SU-DHL-6 (cell line): ENCODE measurements around the gene NCAM2.

Source experiments
- H2AFZ ChIP-seq: fragments of 200-600 bp; sonication (generic); 2 replicates; pipeline ENCODE4 v1.6.1; 2014; ENCODE audit warnings: low read depth, mild to moderate bottlenecking, moderate library complexity, mixed read lengths, antibody characterized with exemption, low read length; ENCODE audit not compliant: severe bottlenecking
- H3F3A ChIP-seq: fragments of 200-600 bp; shearing (Covaris generic); 2 replicates; pipeline ENCODE4 v1.6.0; 2016; ENCODE audit warnings: antibody characterized with exemption, mild to moderate bottlenecking; ENCODE audit not compliant: insufficient read depth
- H3K27ac ChIP-seq: fragments of 200-600 bp; sonication (generic); 2 replicates; pipeline ENCODE4 v1.5.1; 2016; ENCODE audit warnings: low read depth, mild to moderate bottlenecking, low read length, moderate library complexity, mixed read lengths
- H3K27me3 ChIP-seq: fragments of 200-600 bp; sonication (generic), shearing (Covaris generic); 2 replicates; pipeline ENCODE4 v1.6.0; 2014; ENCODE audit warnings: mild to moderate bottlenecking, low read length
- H3K36me3 ChIP-seq: fragments of 200-600 bp; sonication (generic); 2 replicates; pipeline ENCODE4 v1.6.1; 2014; ENCODE audit warnings: mild to moderate bottlenecking, low read length, mixed read lengths
- H3K4me2 ChIP-seq: fragments of 300-600, 200-600 bp; shearing (Covaris generic), sonication (generic); 2 replicates; pipeline ENCODE4 v1.6.0; 2014; ENCODE audit warnings: low read length, low read depth, mild to moderate bottlenecking; ENCODE audit not compliant: poor library complexity, severe bottlenecking
- H3K4me3 ChIP-seq: fragments of 200-600 bp; sonication (generic); 2 replicates; pipeline ENCODE4 v1.5.1; 2014; ENCODE audit warnings: antibody characterized with exemption, low read length, mild to moderate bottlenecking, mixed read lengths; ENCODE audit not compliant: insufficient read depth, poor library complexity, severe bottlenecking
- H3K79me2 ChIP-seq: fragments of 200-600 bp; sonication (generic); 2 replicates; pipeline ENCODE4 v1.6.1; 2014; ENCODE audit warnings: mild to moderate bottlenecking, low read length, moderate library complexity; ENCODE audit not compliant: insufficient read depth
- H3K9ac ChIP-seq: fragments of 200-600 bp; sonication (generic); 2 replicates; pipeline ENCODE4 v1.7.0; 2014; ENCODE audit warnings: mild to moderate bottlenecking, low read length
- H3K9me2 ChIP-seq: fragments of 200-600 bp; sonication (generic); replicated peaks from 2 replicates; pipeline ENCODE4 v1.6.1; 2014; ENCODE audit warnings: low read length; ENCODE audit not compliant: insufficient read depth
- H3K9me3 ChIP-seq: fragments of 200-600 bp; sonication (generic); 2 replicates; pipeline ENCODE4 v1.6.1; 2014; ENCODE audit warnings: low read length, mixed read lengths; ENCODE audit not compliant: insufficient read depth
- H4K20me1 ChIP-seq: fragments of 200-600 bp; sonication (generic); 2 replicates; pipeline ENCODE4 v1.6.1; 2014; ENCODE audit warnings: low read depth, mild to moderate bottlenecking, antibody characterized with exemption, low read length, moderate library complexity, mixed read lengths
- EZH2phosphoT487 ChIP-seq: fragments of 200-600 bp; sonication (generic), shearing (Covaris generic); conservative IDR thresholded peaks from 2 replicates; pipeline ENCODE4 v1.6.1; 2018; ENCODE audit warnings: mild to moderate bottlenecking, antibody characterized with exemption, low read length, moderate library complexity, mixed read lengths
- TF ChIP-seq, protein P1 (sequence below): fragments of 200-600 bp; sonication (generic); IDR thresholded peaks from one replicate; pipeline ENCODE4 v1.5.1; 2017; ENCODE audit warnings: antibody characterized with exemption, mild to moderate bottlenecking, low read length, moderate library complexity; ENCODE audit not compliant: insufficient read depth, poor library complexity, severe bottlenecking

The NCAM2 gene

DNA sequence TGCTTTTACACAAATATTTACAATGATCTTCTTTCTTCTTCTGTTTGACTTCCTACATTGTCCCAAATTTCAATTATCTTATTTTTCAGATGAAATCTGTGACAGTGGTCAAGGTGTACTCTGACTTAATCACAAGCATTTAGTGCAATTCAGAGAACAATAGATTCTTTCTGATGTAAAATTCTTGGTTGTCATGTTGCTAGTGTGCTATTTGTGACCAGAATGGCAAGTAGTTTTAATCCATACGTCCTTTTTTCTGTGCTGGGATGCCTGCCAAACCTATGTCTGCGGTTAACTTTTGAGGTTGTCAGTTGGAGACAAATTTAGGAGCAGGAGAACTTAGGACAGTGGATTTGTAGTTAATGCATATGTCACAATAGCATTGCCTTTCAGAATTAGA is 31.0 kb downstream of the NCAM2 start:
- Histone ChIP-seq H3K4me2 (no peak overlapping the region), H2AFZ (peak overlapping the region; percentile 16), H3K79me2 (no peaks in the 10 kb centered on the region), H3K36me3 (no peaks in the 10 kb centered on the region), H3K9me3 (no peaks in the 10 kb centered on the region), H3K9me2 (no peaks in the 10 kb centered on the region), H3K27ac (no peak overlapping the region), H4K20me1 (no peaks in the 10 kb centered on the region), H3K27me3 (no peaks in the 10 kb centered on the region), H3K4me3 (no peak overlapping the region), H3F3A (no peaks in the 10 kb centered on the region), H3K9ac (no peak overlapping the region)
- TF ChIP-seq, protein P1, sequence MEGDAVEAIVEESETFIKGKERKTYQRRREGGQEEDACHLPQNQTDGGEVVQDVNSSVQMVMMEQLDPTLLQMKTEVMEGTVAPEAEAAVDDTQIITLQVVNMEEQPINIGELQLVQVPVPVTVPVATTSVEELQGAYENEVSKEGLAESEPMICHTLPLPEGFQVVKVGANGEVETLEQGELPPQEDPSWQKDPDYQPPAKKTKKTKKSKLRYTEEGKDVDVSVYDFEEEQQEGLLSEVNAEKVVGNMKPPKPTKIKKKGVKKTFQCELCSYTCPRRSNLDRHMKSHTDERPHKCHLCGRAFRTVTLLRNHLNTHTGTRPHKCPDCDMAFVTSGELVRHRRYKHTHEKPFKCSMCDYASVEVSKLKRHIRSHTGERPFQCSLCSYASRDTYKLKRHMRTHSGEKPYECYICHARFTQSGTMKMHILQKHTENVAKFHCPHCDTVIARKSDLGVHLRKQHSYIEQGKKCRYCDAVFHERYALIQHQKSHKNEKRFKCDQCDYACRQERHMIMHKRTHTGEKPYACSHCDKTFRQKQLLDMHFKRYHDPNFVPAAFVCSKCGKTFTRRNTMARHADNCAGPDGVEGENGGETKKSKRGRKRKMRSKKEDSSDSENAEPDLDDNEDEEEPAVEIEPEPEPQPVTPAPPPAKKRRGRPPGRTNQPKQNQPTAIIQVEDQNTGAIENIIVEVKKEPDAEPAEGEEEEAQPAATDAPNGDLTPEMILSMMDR = no peak
- TF ChIP-seq EZH2phosphoT487 = no peak

DNA sequence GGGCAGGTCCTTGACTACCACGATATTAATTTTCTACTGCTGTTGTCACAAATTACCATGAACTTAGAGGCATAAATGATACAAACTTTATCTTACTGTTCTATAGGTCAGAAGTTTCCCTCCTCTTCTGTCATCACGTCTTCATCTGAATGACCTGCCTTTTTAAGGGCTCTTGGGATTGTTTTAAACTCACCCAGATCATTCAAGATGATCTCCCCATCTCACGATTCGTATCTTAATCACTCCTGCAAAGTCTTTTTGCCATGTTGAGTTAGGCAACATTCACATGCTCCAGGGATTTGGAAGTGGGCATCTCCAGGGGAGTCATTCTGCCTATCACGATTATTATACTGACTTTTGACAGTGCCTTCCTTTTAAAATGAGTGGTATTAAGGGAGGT is 32.1 kb downstream of the NCAM2 start:
- H4K20me1 ChIP-seq = no peaks in the 10 kb centered on the region
- H3K9me2 ChIP-seq = no peaks in the 10 kb centered on the region
- no peak overlapping the region for H3K27ac ChIP-seq
- TF ChIP-seq, protein P1 = no peak
- no peak for TF ChIP-seq EZH2phosphoT487
- no peak overlapping the region for H3K4me2 ChIP-seq
- no peaks in the 10 kb centered on the region for H3K79me2 ChIP-seq
- no peak overlapping the region for H3K9ac ChIP-seq
- no peaks in the 10 kb centered on the region for H3K27me3 ChIP-seq
- H3F3A ChIP-seq = no peaks in the 10 kb centered on the region
- H3K36me3 ChIP-seq = no peaks in the 10 kb centered on the region
- H3K4me3 ChIP-seq = no peak overlapping the region
- H2AFZ ChIP-seq = peak overlapping the region; percentile 70
- no peaks in the 10 kb centered on the region for H3K9me3 ChIP-seq

DNA sequence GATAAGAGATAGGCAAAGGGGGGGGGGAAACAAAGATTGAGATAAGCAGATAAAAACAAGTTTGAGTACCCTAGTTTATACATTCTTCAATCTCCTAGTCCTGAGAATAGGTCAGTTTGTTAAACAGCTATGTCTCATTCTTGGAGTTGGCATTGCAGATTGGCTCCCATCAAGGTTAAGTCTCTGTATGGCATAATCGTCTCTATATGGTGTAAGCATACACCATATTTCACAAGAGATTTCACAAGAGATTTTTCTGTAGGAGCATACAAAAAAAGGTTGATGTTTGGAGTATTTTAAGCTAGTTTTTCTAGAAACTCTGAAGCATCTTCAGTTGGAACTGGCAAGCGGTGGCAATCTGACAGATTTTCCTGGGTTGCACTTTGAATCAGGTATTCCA is 35.8 kb downstream of the NCAM2 start:
- Histone ChIP-seq H3K27me3 (no peaks in the 10 kb centered on the region), H3K9me2 (no peaks in the 10 kb centered on the region), H3F3A (no peaks in the 10 kb centered on the region), H3K79me2 (no peaks in the 10 kb centered on the region), H4K20me1 (no peaks in the 10 kb centered on the region), H3K9ac (no peak overlapping the region), H3K4me3 (no peak overlapping the region), H3K9me3 (no peaks in the 10 kb centered on the region), H3K27ac (no peak overlapping the region), H3K4me2 (no peak overlapping the region), H3K36me3 (no peaks in the 10 kb centered on the region), H2AFZ (no peak overlapping the region)
- TF ChIP-seq EZH2phosphoT487 = no peak
- TF ChIP-seq, protein P1 = no peak
